Muscle layer of duodenum (tissue), 2 donors: ENCODE results near the gene DENND1A.
"Not testable (repeated sequence)": the region's sequence is repeated elsewhere in the genome, so short reads cannot be mapped to it uniquely, and the experiment has no call there.

ENCODE experiments used
- H3K27ac ChIP-seq: one replicate; pipeline ENCODE4 v1.7.0; 2013; ENCODE audit warnings: mild to moderate bottlenecking, low read length
- H3K27me3 ChIP-seq: one replicate; pipeline ENCODE4 v1.7.0; 2013; ENCODE audit warnings: low read depth, mild to moderate bottlenecking, control low read depth, low read length
- H3K36me3 ChIP-seq, 2 donors: one replicate each; pipeline ENCODE4 v1.7.0; 2013; ENCODE audit warnings: low read length in 2 of 2, control low read depth in 1 of 2, mild to moderate bottlenecking in 1 of 2; ENCODE audit not compliant: insufficient read depth in 2 of 2, control insufficient read depth in 1 of 2
- H3K4me1 ChIP-seq, 2 donors: one replicate each; pipeline ENCODE4 v1.7.0; 2013; ENCODE audit warnings: low read length in 2 of 2, mild to moderate bottlenecking in 2 of 2, control low read depth in 1 of 2, moderate library complexity in 1 of 2; ENCODE audit not compliant: insufficient read depth in 2 of 2, control insufficient read depth in 1 of 2
- H3K4me3 ChIP-seq, 2 donors: one replicate each; pipeline ENCODE4 v1.7.0; 2013; ENCODE audit warnings: low read length in 2 of 2, low read depth in 1 of 2, mild to moderate bottlenecking in 1 of 2
- H3K9me3 ChIP-seq, 2 donors: one replicate each; pipeline ENCODE4 v1.7.0; 2013; ENCODE audit warnings: low read length in 2 of 2, control low read depth in 1 of 2, mild to moderate bottlenecking in 1 of 2; ENCODE audit not compliant: control insufficient read depth in 1 of 2
- donor health status: healthy.

DENND1A gene

GRCh38 chr9:123828449-123828848 lies 101.5 kb downstream of the DENND1A start:
- H3K27me3 ChIP-seq = no peaks in the 10 kb centered on the region
- H3K27ac ChIP-seq = no peak overlapping the region
- no peaks in the 10 kb centered on the region for H3K4me1 ChIP-seq
- H3K9me3 ChIP-seq = peaks cover 0 to 18% of the 10 kb centered on the region in 2 donors
- H3K4me3 ChIP-seq = peak overlapping the region in 1 of 2 donors; percentile 4
- H3K36me3 ChIP-seq = peaks cover 0 to 6% of the 10 kb centered on the region in 2 donors

- H3K9me3 ChIP-seq = peaks cover 0 to 18% of the 10 kb centered on the region in 2 donors
- no peak overlapping the region for H3K4me3 ChIP-seq
- no peaks in the 10 kb centered on the region for H3K27me3 ChIP-seq
- H3K27ac ChIP-seq = no peak overlapping the region
- H3K4me1 ChIP-seq = no peaks in the 10 kb centered on the region
- H3K36me3 ChIP-seq = peaks cover 0 to 6% of the 10 kb centered on the region in 2 donors
Observed at GRCh38 chr9:123825342-123826060, 104.4 kb downstream of the DENND1A start.

GRCh38 chr9:123823194-123823947 lies 106.6 kb downstream of the DENND1A start:
- no peak overlapping the region for H3K4me3 ChIP-seq
- no peaks in the 10 kb centered on the region for H3K27me3 ChIP-seq
- H3K36me3 ChIP-seq = peaks cover 0 to 6% of the 10 kb centered on the region in 2 donors
- H3K27ac ChIP-seq = no peak overlapping the region
- no peaks in the 10 kb centered on the region for H3K4me1 ChIP-seq
- H3K9me3 ChIP-seq = peaks cover 0 to 7% of the 10 kb centered on the region in 2 donors

GRCh38 chr9:123821619-123822018 lies 108.3 kb downstream of the DENND1A start:
- Histone ChIP-seq H3K4me3 (no peak overlapping the region), H3K9me3 (no peaks in the 10 kb centered on the region), H3K36me3 (no peaks in the 10 kb centered on the region), H3K27ac (no peak overlapping the region), H3K4me1 (no peaks in the 10 kb centered on the region), H3K27me3 (no peaks in the 10 kb centered on the region)

GRCh38 chr9:123820139-123820538 lies 109.8 kb downstream of the DENND1A start:
- no peak overlapping the region for H3K4me3 ChIP-seq
- H3K4me1 ChIP-seq = no peaks in the 10 kb centered on the region
- H3K36me3 ChIP-seq = no peaks in the 10 kb centered on the region
- no peak overlapping the region for H3K27ac ChIP-seq
- H3K9me3 ChIP-seq = no peaks in the 10 kb centered on the region
- H3K27me3 ChIP-seq = no peaks in the 10 kb centered on the region

GRCh38 chr9:123816817-123817472 lies 113.0 kb downstream of the DENND1A start:
- Histone ChIP-seq H3K27ac (no peak overlapping the region), H3K4me3 (no peak overlapping the region), H3K9me3 (no peaks in the 10 kb centered on the region), H3K36me3 (no peaks in the 10 kb centered on the region), H3K4me1 (no peaks in the 10 kb centered on the region), H3K27me3 (no peaks in the 10 kb centered on the region)

- not testable (repeated sequence) for H3K36me3 ChIP-seq, H3K27ac ChIP-seq, H3K4me3 ChIP-seq
Observed at GRCh38 chr9:123815856-123816255, 114.1 kb downstream of the DENND1A start.

GRCh38 chr9:123814496-123814895 lies 115.4 kb downstream of the DENND1A start:
- no peaks in the 10 kb centered on the region for H3K9me3 ChIP-seq
- H3K27ac ChIP-seq = no peak overlapping the region
- H3K4me3 ChIP-seq = no peak overlapping the region
- no peaks in the 10 kb centered on the region for H3K36me3 ChIP-seq
- no peaks in the 10 kb centered on the region for H3K27me3 ChIP-seq
- H3K4me1 ChIP-seq = no peaks in the 10 kb centered on the region

More at GRCh38 chr9:123815856-123816255, 114.1 kb downstream of the DENND1A start:
- not testable (repeated sequence) for H3K4me1 ChIP-seq, H3K27me3 ChIP-seq, H3K9me3 ChIP-seq

GRCh38 chr9:123812984-123813383 lies 116.9 kb downstream of the DENND1A start:
- Histone ChIP-seq H3K36me3 (no peaks in the 10 kb centered on the region), H3K4me1 (no peaks in the 10 kb centered on the region), H3K9me3 (no peaks in the 10 kb centered on the region), H3K27me3 (no peaks in the 10 kb centered on the region), H3K4me3 (no peak overlapping the region), H3K27ac (no peak overlapping the region)

GRCh38 chr9:123807251-123807650 lies 122.7 kb downstream of the DENND1A start:
- Histone ChIP-seq H3K9me3 (no peaks in the 10 kb centered on the region), H3K27ac (no peak overlapping the region), H3K36me3 (no peaks in the 10 kb centered on the region), H3K4me1 (no peaks in the 10 kb centered on the region), H3K27me3 (no peaks in the 10 kb centered on the region), H3K4me3 (no peak overlapping the region)

GRCh38 chr9:123806829-123807228 lies 123.1 kb downstream of the DENND1A start:
- Histone ChIP-seq H3K9me3 (no peaks in the 10 kb centered on the region), H3K36me3 (no peaks in the 10 kb centered on the region), H3K27me3 (no peaks in the 10 kb centered on the region), H3K4me1 (no peaks in the 10 kb centered on the region), H3K27ac (no peak overlapping the region), H3K4me3 (no peak overlapping the region)
